ENCODE measurements around the gene DKK3.

DKK3 gene

DNA sequence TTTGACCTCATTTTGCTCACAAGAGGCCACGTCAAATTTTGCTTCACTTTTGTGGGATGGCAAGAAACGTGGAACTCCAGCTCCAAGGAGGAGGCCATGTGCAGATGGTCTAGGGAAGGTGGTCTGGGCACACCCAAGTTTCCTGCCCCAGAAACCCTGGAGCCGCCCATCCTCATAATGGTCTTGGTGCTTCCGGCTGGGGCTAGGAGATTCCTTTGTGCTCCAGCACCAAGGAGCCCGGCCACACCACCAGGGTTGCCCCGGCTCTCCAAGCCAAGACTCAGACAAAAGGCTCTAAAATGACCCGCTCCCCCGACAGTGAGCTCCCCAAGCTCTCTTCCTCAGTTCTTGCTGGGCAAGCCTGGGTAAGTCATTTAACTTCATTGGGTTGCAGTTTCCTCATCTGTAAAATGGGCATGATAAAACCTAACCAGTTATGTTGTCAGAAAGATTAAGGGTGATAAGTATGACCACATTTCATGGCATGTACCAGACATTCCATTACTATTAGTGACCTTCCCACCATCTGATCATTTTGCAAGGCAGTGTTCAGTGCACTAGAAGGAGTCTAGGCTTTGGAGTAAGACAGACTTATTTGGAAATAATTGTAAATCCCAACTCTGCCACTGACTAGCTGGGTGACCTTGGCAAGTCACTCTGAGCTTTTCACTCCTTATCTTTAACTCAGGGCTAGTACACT is 23.3 kb downstream of the DKK3 start:
- Histone ChIP-seq H3K9me3 (ENCODE audit: control insufficient read depth, low read depth, low read length) (no peaks in the 10 kb centered on the region), H3K9ac (ENCODE audit: low read length) (no peak overlapping the region), H3K27me3 (ENCODE audit: control insufficient read depth, insufficient read depth, low read length) (no peaks in the 10 kb centered on the region), H3K4me1 (ENCODE audit: control insufficient read depth, low read depth, low read length) (no peaks in the 10 kb centered on the region), H3K36me3 (ENCODE audit: control insufficient read depth, low read depth, low read length) (no peaks in the 10 kb centered on the region), H3K4me3 (ENCODE audit: low read length) (no peak overlapping the region), H3K27ac (ENCODE audit: low read length) (no peak overlapping the region)

- no peaks in the 10 kb centered on the region for H3K36me3 ChIP-seq (ENCODE audit: control insufficient read depth, low read depth, low read length)
- no peak overlapping the region for H3K27ac ChIP-seq (ENCODE audit: low read length)
- no peaks in the 10 kb centered on the region for H3K4me1 ChIP-seq (ENCODE audit: control insufficient read depth, low read depth, low read length)
- no peak overlapping the region for H3K9ac ChIP-seq (ENCODE audit: low read length)
- no peaks in the 10 kb centered on the region for H3K27me3 ChIP-seq (ENCODE audit: control insufficient read depth, insufficient read depth, low read length)
- no peak overlapping the region for H3K4me3 ChIP-seq (ENCODE audit: low read length)
- H3K9me3 ChIP-seq (ENCODE audit: control insufficient read depth, low read depth, low read length): no peaks in the 10 kb centered on the region
These were observed 23.9 kb downstream of the DKK3 start for GRCh38 chr11:11984563-11984962.

DNA sequence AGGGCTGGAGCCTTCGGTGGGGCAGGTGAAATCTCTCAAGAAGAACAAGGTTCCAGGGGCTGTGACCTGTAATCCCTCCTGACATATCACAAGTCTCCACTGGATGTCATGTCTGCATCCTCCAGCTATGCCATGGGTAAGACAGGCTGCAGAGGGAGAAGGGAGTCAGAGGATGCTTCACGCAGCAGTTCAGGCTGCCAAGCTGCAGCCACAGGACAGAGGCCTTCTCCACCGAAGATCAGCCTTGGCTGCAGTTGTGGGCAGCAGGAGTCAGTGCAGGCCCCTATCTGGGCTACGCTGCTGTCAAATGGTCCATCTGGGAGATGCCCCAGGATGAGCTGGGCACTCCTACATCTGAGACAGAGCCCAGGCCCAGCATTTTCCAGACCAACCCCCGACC is 25.0 kb downstream of the DKK3 start:
- Histone ChIP-seq H3K27ac (ENCODE audit: low read length) (no peak overlapping the region), H3K27me3 (ENCODE audit: control insufficient read depth, insufficient read depth, low read length) (no peaks in the 10 kb centered on the region), H3K4me3 (ENCODE audit: low read length) (no peak overlapping the region), H3K9ac (ENCODE audit: low read length) (no peak overlapping the region), H3K9me3 (ENCODE audit: control insufficient read depth, low read depth, low read length) (no peaks in the 10 kb centered on the region), H3K4me1 (ENCODE audit: control insufficient read depth, low read depth, low read length) (no peaks in the 10 kb centered on the region), H3K36me3 (ENCODE audit: control insufficient read depth, low read depth, low read length) (no peaks in the 10 kb centered on the region)

DNA sequence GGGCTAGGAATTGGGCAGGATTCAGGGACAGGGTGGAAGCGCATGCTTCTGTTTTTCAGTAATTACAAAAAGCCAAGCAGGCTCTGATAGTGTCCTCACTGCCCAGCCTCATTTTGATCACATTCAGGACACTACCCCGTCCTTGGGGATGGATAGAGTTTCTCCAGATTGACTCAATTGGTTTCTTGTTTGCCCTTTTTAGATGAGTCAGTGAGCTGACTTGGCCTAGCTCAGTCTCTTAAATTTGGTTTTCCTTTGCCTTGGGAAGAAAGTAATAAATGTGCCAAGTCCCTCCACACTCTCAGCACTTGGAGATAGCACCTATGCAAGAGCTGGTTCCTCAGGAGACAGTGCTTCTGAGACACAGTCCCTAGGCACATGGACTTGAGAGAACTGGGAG is 25.5 kb downstream of the DKK3 start:
- Histone ChIP-seq H3K4me1 (ENCODE audit: control insufficient read depth, low read depth, low read length) (no peaks in the 10 kb centered on the region), H3K36me3 (ENCODE audit: control insufficient read depth, low read depth, low read length) (no peaks in the 10 kb centered on the region), H3K4me3 (ENCODE audit: low read length) (no peak overlapping the region), H3K9ac (ENCODE audit: low read length) (no peak overlapping the region), H3K27me3 (ENCODE audit: control insufficient read depth, insufficient read depth, low read length) (no peaks in the 10 kb centered on the region), H3K27ac (ENCODE audit: low read length) (no peak overlapping the region), H3K9me3 (ENCODE audit: control insufficient read depth, low read depth, low read length) (no peaks in the 10 kb centered on the region)

DNA sequence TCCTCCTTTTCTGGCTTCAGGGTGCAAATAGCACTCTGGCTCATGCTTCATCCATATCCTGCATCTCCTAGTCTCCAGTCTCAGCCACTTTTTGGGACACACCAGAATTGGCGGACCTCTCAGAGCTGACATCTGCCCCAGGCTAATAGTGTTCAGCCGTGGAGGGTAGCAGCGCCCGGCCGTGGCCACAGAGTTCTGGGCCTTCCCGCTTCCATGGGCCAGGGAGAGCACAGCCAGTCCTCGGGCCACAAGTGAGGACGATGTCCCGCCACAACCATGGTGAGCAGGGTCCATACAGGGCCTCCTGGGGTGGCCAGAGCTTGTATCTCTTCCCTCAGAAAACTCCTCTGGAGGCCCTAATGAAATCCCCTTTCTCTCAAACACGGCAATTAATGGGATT is 26.0 kb downstream of the DKK3 start:
- peaks cover 2% of the 10 kb centered on the region for H3K4me1 ChIP-seq (ENCODE audit: control insufficient read depth, low read depth, low read length)
- H3K27me3 ChIP-seq (ENCODE audit: control insufficient read depth, insufficient read depth, low read length): no peaks in the 10 kb centered on the region
- no peak overlapping the region for H3K9ac ChIP-seq (ENCODE audit: low read length)
- H3K36me3 ChIP-seq (ENCODE audit: control insufficient read depth, low read depth, low read length): no peaks in the 10 kb centered on the region
- H3K9me3 ChIP-seq (ENCODE audit: control insufficient read depth, low read depth, low read length): no peaks in the 10 kb centered on the region
- no peak overlapping the region for H3K27ac ChIP-seq (ENCODE audit: low read length)
- H3K4me3 ChIP-seq (ENCODE audit: low read length): no peak overlapping the region

- H3K27me3 ChIP-seq (ENCODE audit: control insufficient read depth, insufficient read depth, low read length): no peaks in the 10 kb centered on the region
- H3K9me3 ChIP-seq (ENCODE audit: control insufficient read depth, low read depth, low read length): no peaks in the 10 kb centered on the region
- peaks cover 8% of the 10 kb centered on the region for H3K4me1 ChIP-seq (ENCODE audit: control insufficient read depth, low read depth, low read length)
- no peak overlapping the region for H3K4me3 ChIP-seq (ENCODE audit: low read length)
- no peak overlapping the region for H3K27ac ChIP-seq (ENCODE audit: low read length)
- no peaks in the 10 kb centered on the region for H3K36me3 ChIP-seq (ENCODE audit: control insufficient read depth, low read depth, low read length)
- H3K9ac ChIP-seq (ENCODE audit: low read length): no peak overlapping the region
These were observed 26.6 kb downstream of the DKK3 start for GRCh38 chr11:11981840-11982239.

GRCh38 chr11:11981364-11981763 is 27.1 kb downstream of the DKK3 start:
- peaks cover 11% of the 10 kb centered on the region for H3K4me1 ChIP-seq (ENCODE audit: control insufficient read depth, low read depth, low read length)
- H3K27ac ChIP-seq (ENCODE audit: low read length): no peak overlapping the region

GRCh38 chr11:11980841-11981308 is 27.6 kb downstream of the DKK3 start:
- no peak overlapping the region for H3K4me3 ChIP-seq (ENCODE audit: low read length)
- no peaks in the 10 kb centered on the region for H3K36me3 ChIP-seq (ENCODE audit: control insufficient read depth, low read depth, low read length)
- no peak overlapping the region for H3K9ac ChIP-seq (ENCODE audit: low read length)
- H3K27me3 ChIP-seq (ENCODE audit: control insufficient read depth, insufficient read depth, low read length): no peaks in the 10 kb centered on the region
- H3K4me1 ChIP-seq (ENCODE audit: control insufficient read depth, low read depth, low read length): peaks cover 11% of the 10 kb centered on the region
- H3K27ac ChIP-seq (ENCODE audit: low read length): no peak overlapping the region
- no peaks in the 10 kb centered on the region for H3K9me3 ChIP-seq (ENCODE audit: control insufficient read depth, low read depth, low read length)

More at GRCh38 chr11:11981364-11981763, 27.1 kb downstream of the DKK3 start:
- Histone ChIP-seq H3K36me3 (ENCODE audit: control insufficient read depth, low read depth, low read length) (no peaks in the 10 kb centered on the region), H3K9ac (ENCODE audit: low read length) (no peak overlapping the region), H3K27me3 (ENCODE audit: control insufficient read depth, insufficient read depth, low read length) (no peaks in the 10 kb centered on the region), H3K9me3 (ENCODE audit: control insufficient read depth, low read depth, low read length) (no peaks in the 10 kb centered on the region), H3K4me3 (ENCODE audit: low read length) (no peak overlapping the region)

- Histone ChIP-seq H3K36me3 (ENCODE audit: control insufficient read depth, low read depth, low read length) (no peaks in the 10 kb centered on the region), H3K27me3 (ENCODE audit: control insufficient read depth, insufficient read depth, low read length) (no peaks in the 10 kb centered on the region), H3K9ac (ENCODE audit: low read length) (no peak overlapping the region), H3K4me3 (ENCODE audit: low read length) (no peak overlapping the region), H3K27ac (ENCODE audit: low read length) (no peak overlapping the region), H3K9me3 (ENCODE audit: control insufficient read depth, low read depth, low read length) (no peaks in the 10 kb centered on the region), H3K4me1 (ENCODE audit: control insufficient read depth, low read depth, low read length) (peaks cover 11% of the 10 kb centered on the region)
These were observed 28.2 kb downstream of the DKK3 start for GRCh38 chr11:11980200-11980599.

- Histone ChIP-seq H3K27ac (ENCODE audit: low read length) (no peak overlapping the region), H3K4me1 (ENCODE audit: control insufficient read depth, low read depth, low read length) (peaks cover 11% of the 10 kb centered on the region), H3K36me3 (ENCODE audit: control insufficient read depth, low read depth, low read length) (no peaks in the 10 kb centered on the region)
These were observed 28.8 kb downstream of the DKK3 start for GRCh38 chr11:11979488-11980117.

GRCh38 chr11:11978792-11979487 is 29.5 kb downstream of the DKK3 start:
- Histone ChIP-seq H3K9me3 (ENCODE audit: control insufficient read depth, low read depth, low read length) (no peaks in the 10 kb centered on the region), H3K36me3 (ENCODE audit: control insufficient read depth, low read depth, low read length) (no peaks in the 10 kb centered on the region), H3K4me3 (ENCODE audit: low read length) (no peak overlapping the region), H3K27me3 (ENCODE audit: control insufficient read depth, insufficient read depth, low read length) (no peaks in the 10 kb centered on the region), H3K4me1 (ENCODE audit: control insufficient read depth, low read depth, low read length) (peaks cover 11% of the 10 kb centered on the region), H3K9ac (ENCODE audit: low read length) (no peak overlapping the region), H3K27ac (ENCODE audit: low read length) (no peak overlapping the region)

More at GRCh38 chr11:11979488-11980117, 28.8 kb downstream of the DKK3 start:
- Histone ChIP-seq H3K9ac (ENCODE audit: low read length) (no peak overlapping the region), H3K9me3 (ENCODE audit: control insufficient read depth, low read depth, low read length) (no peaks in the 10 kb centered on the region), H3K4me3 (ENCODE audit: low read length) (no peak overlapping the region), H3K27me3 (ENCODE audit: control insufficient read depth, insufficient read depth, low read length) (no peaks in the 10 kb centered on the region)

Measured in iPS-18a (cell line).